NCI-H345 treated with DMSO at 0.1 percent for 48 hours (cell line): ENCODE measurements around the gene ZCRB1.

Source experiments
- DNase-seq: peaks from one replicate; lab custom pipeline; 2025; ENCODE audit not compliant: unreplicated experiment; lab: John Stamatoyannopoulos, UW

ZCRB1 gene

DNA sequence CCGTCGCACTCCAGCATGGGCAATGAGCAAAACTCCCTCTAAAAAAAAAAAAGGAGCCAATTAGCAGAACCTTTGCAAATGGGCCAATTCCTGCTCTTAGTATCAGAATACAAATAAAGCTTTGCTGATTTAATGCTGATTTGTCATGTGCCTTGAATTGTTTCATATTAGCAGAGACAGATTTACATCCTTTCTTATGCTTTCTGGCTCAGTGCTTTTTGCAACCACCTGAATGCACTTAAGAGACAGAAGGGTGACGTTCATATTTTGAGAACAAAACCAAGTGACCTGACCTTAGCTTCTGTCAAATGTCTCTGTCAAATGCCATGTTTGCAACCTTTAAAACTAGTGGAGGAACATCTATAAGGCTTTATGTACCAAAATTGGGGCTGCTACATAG is 44.0 kb downstream of the ZCRB1 start:
- DNase-seq = no peak

DNA sequence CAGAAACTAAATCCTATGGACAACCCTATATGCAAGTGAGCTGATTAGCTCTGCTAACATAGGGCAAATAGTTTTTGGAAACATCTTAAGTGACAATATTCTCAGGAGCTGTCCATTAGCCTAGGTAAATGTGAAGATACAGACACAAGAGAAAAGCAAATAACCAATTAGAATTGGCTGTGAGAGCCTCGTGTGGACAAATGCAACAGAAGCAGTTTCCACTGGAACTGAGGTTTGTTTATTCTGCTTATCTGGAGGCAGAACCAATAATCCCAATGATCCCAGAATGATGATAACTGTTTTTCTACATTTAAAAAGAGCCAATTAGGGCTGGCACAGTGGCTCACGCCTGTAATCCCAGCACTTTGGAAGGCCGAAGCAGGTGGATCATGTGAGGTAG is 44.6 kb downstream of the ZCRB1 start:
- DNase-seq = no peak

GRCh38 chr12:42278128-42278510 is 47.8 kb downstream of the ZCRB1 start:
- no peak for DNase-seq

- DNase-seq = no peak
These were observed 48.3 kb downstream of the ZCRB1 start for GRCh38 chr12:42277396-42278127.

DNA sequence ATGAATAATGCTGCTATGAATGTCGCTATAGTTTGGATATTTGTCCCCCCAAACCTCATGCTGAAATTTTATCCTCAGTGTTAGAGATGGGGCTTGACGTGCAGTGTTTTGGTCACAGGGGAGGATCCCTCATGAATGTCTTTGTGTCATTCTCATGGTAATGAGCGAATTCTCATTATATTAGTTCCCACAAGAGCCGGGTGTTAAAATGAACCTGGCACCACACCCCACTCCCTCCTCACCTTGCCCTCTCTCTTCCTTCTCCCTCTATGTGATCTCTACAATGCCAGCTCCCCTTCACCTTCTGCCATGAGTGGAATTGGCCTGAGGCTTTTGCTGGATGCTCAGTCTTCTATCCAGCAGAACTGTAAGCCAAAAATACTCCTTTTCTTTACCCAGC is 50.4 kb downstream of the ZCRB1 start:
- DNase-seq = no peak

DNA sequence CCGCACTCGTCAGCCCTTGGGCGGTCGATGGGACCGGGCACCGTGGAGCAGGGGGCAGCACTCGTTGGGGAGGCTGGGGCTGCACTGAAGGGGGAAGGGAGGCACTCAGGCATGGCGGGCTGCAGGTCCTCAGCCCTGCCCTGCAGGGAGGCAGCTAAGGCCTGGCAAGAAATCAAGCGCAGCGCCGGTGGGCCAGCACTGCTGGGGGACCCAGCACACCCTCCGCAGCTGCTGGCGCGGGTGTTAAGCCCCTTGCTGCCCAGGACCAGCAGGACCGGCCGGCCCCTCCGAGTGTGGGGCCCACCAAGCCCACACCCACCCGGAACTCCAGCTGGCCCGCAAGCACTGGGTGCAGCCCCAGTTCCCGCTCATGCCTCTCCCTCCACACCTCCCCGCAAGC is 52.2 kb downstream of the ZCRB1 start:
- DNase-seq = no peak

DNA sequence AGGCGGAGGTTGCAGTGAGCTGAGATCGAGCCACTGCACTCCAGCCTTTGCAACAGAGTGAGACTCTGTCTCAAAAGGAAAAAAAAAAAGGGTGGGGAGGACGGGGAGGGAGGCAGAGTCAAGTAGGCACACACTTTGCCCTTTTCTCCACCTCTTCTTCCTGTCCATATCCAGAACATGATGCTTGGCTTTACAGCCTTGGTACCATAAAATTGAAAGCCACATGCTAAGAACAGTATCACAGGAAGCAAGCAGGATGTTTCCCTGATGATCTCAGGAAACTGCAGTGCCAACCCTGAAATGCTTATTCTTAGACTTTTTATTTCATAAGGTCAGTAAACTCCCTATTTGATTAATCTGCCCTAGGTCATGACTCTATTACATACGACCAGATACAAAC is 55.3 kb downstream of the ZCRB1 start:
- DNase-seq = no peak

GRCh38 chr12:42267413-42268190 is 58.3 kb downstream of the ZCRB1 start:
- DNase-seq = no peak

DNA sequence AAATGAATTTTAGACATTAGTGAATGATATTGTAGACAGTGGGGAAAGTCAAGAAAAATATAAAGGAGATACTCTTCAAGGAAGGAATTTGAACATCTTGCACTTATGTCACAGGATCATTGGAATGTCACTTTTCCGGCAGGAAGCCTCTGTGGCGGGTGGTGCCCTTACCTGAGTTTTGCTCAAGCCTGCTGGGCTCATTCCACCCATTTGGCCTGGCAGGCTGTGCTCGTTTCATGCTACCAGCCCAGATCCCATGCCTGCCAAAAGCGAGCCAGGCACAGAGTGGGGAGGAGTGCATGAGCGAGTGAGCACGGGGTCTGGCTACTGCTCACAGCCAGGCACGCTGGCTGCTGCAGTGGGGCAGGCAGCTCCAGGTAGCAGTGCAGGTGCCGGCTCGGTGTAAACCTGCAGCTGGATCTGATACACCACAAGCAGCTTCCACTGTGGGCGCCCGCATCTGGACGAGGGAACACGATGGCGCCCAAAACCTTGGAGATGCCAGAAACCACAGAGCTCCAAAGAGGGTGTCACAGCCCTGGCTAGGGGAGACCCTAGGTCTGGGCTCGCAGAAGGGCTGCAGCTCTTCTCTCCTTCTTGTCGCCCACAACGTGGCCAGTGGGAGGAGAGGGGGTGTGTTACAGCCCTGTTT is 59.2 kb downstream of the ZCRB1 start:
- no peak for DNase-seq

- DNase-seq = no peak
These were observed 63.6 kb downstream of the ZCRB1 start for GRCh38 chr12:42262271-42262670.
